GM18526 (cell line): ENCODE measurements around the gene PROC.

ENCODE experiments used
- POLR2A ChIP-seq: IDR thresholded peaks from 3 replicates; pipeline ENCODE4 v1.6.1; 2011; ENCODE audit not compliant: insufficient read length; ENCODE audit errors: extremely low read depth

PROC gene

GRCh38 chr2:127388423-127389164, 29.6 kb upstream of the PROC start:
- no peak for TF ChIP-seq POLR2A

- TF ChIP-seq POLR2A, result no peak
Observed at GRCh38 chr2:127389778-127390435, 28.3 kb upstream of the PROC start.

GRCh38 chr2:127392133-127392827, 25.9 kb upstream of the PROC start:
- no peak for TF ChIP-seq POLR2A

GRCh38 chr2:127392828-127393578, 25.2 kb upstream of the PROC start:
- TF ChIP-seq POLR2A, result no peak

GRCh38 chr2:127394492-127394891, 23.7 kb upstream of the PROC start:
- no peak for TF ChIP-seq POLR2A

GRCh38 chr2:127397568-127398238, 20.5 kb upstream of the PROC start:
- TF ChIP-seq POLR2A, result no peak

- TF ChIP-seq POLR2A, result no peak
Observed at GRCh38 chr2:127398239-127398590, 20.0 kb upstream of the PROC start.

GRCh38 chr2:127400533-127400896, 17.7 kb upstream of the PROC start:
- TF ChIP-seq POLR2A, result no peak

GRCh38 chr2:127400897-127401756, 17.1 kb upstream of the PROC start:
- no peak for TF ChIP-seq POLR2A

GRCh38 chr2:127401757-127402695, 16.2 kb upstream of the PROC start:
- TF ChIP-seq POLR2A, result no peak

- no peak for TF ChIP-seq POLR2A
Observed at GRCh38 chr2:127403460-127403859, 14.8 kb upstream of the PROC start.

GRCh38 chr2:127404466-127405254, 13.6 kb upstream of the PROC start:
- TF ChIP-seq POLR2A, result no peak
